ENCODE measurements around the gene MXD3.

- TF ChIP-seq CTCF (IDR thresholded peaks at IDR 0.05) (no peak), POLR2A (IDR thresholded peaks at IDR 0.05) (no peak)
These were observed 40.0 kb upstream of the MXD3 start, which contains the start of gene LMAN2 for GRCh38 chr5:177351392-177352329.
